ENCODE results near the gene DLG2.
"Not testable (repeated sequence)": the region's sequence is repeated elsewhere in the genome, so short reads cannot be mapped to it uniquely, and the experiment has no call there.

DLG2 gene

GRCh38 chr11:83459798-83460197 is 2167.3 kb downstream of the DLG2 start:
- no peak overlapping the region for H3K4me3 ChIP-seq (ENCODE audit: low read depth, low read length)
- TF ChIP-seq, protein P1, sequence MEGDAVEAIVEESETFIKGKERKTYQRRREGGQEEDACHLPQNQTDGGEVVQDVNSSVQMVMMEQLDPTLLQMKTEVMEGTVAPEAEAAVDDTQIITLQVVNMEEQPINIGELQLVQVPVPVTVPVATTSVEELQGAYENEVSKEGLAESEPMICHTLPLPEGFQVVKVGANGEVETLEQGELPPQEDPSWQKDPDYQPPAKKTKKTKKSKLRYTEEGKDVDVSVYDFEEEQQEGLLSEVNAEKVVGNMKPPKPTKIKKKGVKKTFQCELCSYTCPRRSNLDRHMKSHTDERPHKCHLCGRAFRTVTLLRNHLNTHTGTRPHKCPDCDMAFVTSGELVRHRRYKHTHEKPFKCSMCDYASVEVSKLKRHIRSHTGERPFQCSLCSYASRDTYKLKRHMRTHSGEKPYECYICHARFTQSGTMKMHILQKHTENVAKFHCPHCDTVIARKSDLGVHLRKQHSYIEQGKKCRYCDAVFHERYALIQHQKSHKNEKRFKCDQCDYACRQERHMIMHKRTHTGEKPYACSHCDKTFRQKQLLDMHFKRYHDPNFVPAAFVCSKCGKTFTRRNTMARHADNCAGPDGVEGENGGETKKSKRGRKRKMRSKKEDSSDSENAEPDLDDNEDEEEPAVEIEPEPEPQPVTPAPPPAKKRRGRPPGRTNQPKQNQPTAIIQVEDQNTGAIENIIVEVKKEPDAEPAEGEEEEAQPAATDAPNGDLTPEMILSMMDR (IDR thresholded peaks at IDR 0.05; ENCODE audit: low read depth, low read length, missing control alignments): no peak
- no peak for DNase-seq (ENCODE audit: low read depth)

GRCh38 chr11:83456566-83456965 is 2170.6 kb downstream of the DLG2 start:
- TF ChIP-seq, protein P1 (IDR thresholded peaks at IDR 0.05; ENCODE audit: low read depth, low read length, missing control alignments): no peak
- no peak for DNase-seq (ENCODE audit: low read depth)
- no peak overlapping the region for H3K4me3 ChIP-seq (ENCODE audit: low read depth, low read length)

- H3K4me3 ChIP-seq (ENCODE audit: low read depth, low read length): no peak overlapping the region
- DNase-seq (ENCODE audit: low read depth): no peak
- TF ChIP-seq, protein P1 (IDR thresholded peaks at IDR 0.05; ENCODE audit: low read depth, low read length, missing control alignments): no peak
Observed at GRCh38 chr11:83456075-83456474, 2171.1 kb downstream of the DLG2 start.

- no peak overlapping the region for H3K4me3 ChIP-seq (ENCODE audit: low read depth, low read length)
- DNase-seq (ENCODE audit: low read depth): no peak
- TF ChIP-seq, protein P1 (IDR thresholded peaks at IDR 0.05; ENCODE audit: low read depth, low read length, missing control alignments): no peak
Observed at GRCh38 chr11:83455356-83455755, 2171.8 kb downstream of the DLG2 start.

DNA sequence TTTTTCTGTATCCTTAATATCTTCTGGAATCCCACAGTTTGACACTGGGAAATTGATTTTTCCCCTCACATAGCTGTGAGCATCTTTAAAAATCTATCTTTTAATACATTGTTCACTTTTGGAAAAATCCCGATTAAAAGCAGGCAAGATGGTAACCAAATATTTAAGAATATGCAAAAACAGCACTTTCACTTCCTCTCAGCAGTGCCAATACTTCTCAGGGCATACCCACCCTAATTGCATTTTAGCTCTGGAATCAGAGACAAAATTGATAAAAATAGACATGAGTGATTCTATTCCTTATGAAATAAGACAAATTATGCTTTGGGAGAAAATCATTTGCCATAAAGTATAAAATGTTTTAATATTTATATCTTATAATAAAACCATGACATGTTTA is 2172.5 kb downstream of the DLG2 start:
- H3K4me3 ChIP-seq (ENCODE audit: low read depth, low read length): no peak overlapping the region
- no peak for DNase-seq (ENCODE audit: low read depth)
- TF ChIP-seq, protein P1 (IDR thresholded peaks at IDR 0.05; ENCODE audit: low read depth, low read length, missing control alignments): no peak

- no peak overlapping the region for H3K4me3 ChIP-seq (ENCODE audit: low read depth, low read length)
- DNase-seq (ENCODE audit: low read depth): peak; percentile 16
- TF ChIP-seq, protein P1 (IDR thresholded peaks at IDR 0.05; ENCODE audit: low read depth, low read length, missing control alignments): no peak
Observed at GRCh38 chr11:83449338-83449913, 2177.7 kb downstream of the DLG2 start.

DNA sequence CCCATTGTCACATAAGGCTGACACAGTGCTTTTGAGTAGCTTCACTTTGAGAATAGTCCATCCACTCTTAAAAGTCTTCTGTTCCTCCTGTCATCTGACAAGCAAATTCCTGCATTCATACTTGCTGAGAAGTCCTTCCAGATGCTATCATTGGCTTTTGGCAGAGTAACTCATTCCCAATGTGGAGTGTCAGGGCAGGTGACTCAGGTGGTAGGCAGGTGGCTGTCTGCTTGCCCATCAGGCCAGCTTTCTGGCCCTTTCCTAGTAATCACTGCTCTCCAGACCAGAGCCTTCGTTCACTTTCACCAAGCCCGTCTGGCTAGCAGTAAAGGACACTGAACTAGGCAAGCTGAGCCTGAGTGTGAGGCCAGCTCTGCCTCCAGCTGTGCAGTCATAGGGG is 2178.5 kb downstream of the DLG2 start:
- DNase-seq (ENCODE audit: low read depth): no peak
- TF ChIP-seq, protein P1 (IDR thresholded peaks at IDR 0.05; ENCODE audit: low read depth, low read length, missing control alignments): no peak
- no peak overlapping the region for H3K4me3 ChIP-seq (ENCODE audit: low read depth, low read length)

- H3K4me3 ChIP-seq (ENCODE audit: low read depth, low read length); DNase-seq (ENCODE audit: low read depth): not testable (repeated sequence)
Observed at GRCh38 chr11:83443880-83444279, 2183.3 kb downstream of the DLG2 start.

Measured in GM12864 (cell line).